NT2/D1 (cell line): ENCODE results near the gene DOCK1.

Source experiments
- SUZ12 ChIP-seq: IDR thresholded peaks from 2 replicates; pipeline ENCODE4 v1.6.1; 2011; ENCODE audit not compliant: insufficient read length, insufficient read depth; ENCODE audit errors: extremely low read depth
- YY1 ChIP-seq: IDR thresholded peaks from 2 replicates; pipeline ENCODE4 v1.6.1; 2011; ENCODE audit not compliant: insufficient read length, insufficient read depth
- ZNF274 ChIP-seq: IDR thresholded peaks from 2 replicates; pipeline ENCODE4 v1.6.1; 2011; ENCODE audit warnings: mild to moderate bottlenecking, low read depth, low read length

GRCh38 chr10:126889421-126889820, 15.8 kb upstream of the DOCK1 start:
- TF ChIP-seq YY1 (no peak), SUZ12 (no peak), ZNF274 (no peak)
